GM19238 (cell line): ENCODE results near the gene NLRP3.
"Not testable (repeated sequence)": the region's sequence is repeated elsewhere in the genome, so short reads cannot be mapped to it uniquely, and the experiment has no call there.

Experiments used
- DNase-seq: peaks from one replicate; pipeline ENCODE4 v3.0.0; 2011; ENCODE audit warnings: low spot score; ENCODE audit not compliant: insufficient read length

The NLRP3 gene

DNA sequence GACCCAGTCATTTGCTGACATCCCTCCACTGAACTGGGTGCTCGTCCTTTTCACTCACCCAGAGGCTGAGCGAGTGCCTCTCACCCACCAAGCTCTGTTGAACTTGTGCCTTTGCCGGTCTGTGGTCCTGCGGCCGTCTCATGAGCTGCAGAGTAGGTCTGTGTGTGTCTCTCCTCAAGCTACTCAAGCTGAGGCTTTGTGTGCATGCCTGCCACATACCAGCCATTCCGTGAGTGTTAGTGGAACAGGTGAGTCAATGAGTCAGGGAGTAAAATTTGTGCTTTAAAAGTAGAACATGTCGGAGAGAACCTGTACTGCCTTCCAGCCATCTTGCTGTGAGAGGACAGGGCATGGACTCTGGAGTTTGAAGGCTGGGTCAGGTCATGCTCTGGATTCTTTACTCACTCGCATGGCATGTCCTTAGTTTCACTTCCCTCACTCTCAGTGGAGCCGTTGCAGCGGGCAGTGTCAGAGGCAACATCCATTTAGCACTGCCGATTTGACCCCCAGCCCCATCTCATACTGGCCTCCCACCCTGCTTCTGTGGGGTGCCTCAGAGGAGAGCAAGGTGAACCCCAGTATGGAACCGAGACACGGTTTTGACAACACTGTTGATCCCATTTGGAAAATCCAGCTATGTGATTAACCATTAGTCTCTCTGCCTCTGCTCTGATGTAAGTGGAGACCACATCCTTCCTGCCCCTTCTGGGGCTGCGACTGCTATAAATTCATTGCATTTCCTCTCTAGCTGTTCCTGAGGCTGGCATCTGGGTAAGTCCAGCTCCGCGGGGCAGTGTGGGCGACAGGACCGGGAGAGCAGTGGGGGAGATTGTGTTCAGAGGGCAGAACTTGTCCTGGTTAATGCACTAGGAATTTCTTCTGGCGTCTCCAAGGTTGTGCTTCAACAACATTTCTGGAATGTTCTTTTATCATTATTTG, at the start of gene NLRP3:
NLRP3 (plus strand) TSS at position 751 of the 939 bp plus-strand sequence. CDS start 2,628 bp downstream, outside the sequence.
- DNase-seq = no peak

DNA sequence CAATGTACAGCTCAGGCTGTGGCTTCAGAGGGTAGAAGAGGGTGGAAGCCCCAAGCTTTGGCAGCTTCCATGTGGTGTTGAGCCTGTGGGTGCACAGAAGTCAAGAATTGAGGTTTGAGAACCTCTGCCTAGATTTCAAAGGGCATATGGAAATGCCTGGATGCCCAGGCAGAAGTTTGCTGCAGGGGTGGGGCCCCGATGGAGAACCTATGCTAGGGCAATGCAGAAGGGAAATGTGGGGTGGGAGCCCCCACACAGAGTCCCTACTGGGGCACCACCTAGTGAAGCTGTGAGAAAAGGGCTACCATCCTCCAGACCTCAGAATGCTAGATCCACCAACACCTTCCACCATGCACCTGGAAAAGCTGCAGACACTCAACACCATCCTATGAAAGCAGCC, 49.6 kb upstream of the NLRP3 start:
- DNase-seq = not testable (repeated sequence)

DNA sequence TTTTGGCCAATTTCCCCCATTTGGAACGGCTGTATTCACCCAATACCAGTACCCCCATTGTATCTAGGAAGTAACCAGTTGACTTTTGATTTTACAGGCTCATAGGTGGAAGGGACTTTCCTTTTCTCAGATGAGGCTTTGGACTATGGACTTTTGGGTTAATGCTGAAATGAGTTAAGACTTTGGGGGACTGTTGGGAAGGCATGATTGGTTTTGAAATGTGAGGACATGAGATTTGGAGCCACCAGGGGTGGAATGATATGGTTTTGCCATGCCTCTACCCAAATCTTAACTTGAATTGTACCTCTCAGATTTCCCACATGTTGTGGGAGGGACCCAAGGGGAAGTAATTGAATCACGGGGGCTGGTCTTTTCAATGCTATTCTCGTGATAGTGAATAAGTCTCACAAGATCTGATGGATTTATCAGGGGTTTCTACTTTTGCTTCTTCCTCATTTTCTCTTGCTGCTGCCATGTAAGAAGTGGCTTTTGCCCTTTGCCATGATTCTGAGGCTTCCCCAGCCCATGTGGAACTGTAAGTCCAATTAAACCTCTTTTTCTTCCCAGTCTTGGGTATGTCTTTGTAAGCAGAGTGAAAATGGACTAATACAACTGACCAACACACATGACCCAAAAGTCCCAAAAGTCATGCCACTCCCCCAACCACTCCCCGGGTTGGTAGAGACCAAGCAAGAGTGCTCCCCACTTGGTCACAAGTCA, 48.9 kb upstream of the NLRP3 start:
- no peak for DNase-seq

DNA sequence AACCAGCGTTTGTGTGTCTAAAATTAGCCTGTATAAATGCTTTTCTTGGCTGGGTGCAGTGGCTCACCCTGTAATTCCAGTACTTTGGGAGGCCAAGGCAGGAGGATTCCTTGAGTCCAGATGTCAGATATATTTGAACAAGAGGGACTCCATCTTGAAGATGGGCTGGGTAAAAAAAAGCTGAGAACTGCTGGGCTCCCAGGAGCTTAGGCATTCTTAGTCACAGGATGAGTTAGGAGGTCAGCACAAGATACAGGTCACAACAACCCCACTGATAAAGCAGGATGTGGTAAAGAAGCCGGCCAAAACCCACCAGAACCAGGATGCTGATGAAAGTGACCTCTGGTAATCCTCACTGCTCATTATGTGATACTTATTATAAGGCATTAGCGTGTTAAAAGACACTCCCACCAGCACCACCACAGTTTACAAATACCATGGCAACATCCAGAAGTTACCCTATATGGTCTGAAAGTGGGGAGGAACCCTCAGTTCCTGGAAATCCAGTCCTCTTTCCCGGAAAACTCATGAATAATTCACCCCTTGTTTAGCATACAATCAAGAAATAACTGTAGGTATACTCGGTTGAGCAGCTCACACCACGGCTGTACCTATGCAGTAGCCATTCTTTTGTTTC, 48.1 kb upstream of the NLRP3 start:
- DNase-seq = no peak

DNA sequence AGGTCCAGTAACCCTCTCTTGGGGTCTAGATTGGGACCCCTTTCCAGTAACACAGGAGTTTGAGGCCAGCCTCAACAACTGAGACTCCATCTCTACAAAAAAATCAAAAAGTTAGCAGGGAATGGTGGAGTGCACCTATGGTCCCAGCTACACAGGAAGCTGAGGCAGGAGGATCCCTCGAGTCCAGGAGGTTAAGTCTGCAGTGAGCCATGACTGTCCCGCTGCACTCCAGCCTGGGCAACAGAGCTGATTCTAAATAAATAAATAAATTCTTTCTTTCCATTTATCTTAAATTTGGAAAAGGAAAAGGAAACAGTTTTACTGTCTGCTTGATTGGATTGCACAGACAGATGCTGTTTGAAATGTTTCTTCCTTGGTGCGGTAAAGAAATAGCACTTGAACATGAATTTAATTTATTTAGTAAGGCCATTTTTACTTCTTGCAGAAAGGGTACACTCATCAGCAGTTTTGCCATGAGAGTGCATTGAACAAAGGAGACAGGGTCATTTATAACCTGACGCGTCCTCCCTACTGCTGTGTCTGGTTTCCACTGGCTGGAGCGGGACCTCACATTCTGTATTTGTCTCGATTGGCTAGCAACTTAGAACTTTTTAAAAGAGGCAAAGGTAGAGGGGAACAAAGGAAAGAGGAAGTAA, 47.4 kb upstream of the NLRP3 start:
- no peak for DNase-seq

DNA sequence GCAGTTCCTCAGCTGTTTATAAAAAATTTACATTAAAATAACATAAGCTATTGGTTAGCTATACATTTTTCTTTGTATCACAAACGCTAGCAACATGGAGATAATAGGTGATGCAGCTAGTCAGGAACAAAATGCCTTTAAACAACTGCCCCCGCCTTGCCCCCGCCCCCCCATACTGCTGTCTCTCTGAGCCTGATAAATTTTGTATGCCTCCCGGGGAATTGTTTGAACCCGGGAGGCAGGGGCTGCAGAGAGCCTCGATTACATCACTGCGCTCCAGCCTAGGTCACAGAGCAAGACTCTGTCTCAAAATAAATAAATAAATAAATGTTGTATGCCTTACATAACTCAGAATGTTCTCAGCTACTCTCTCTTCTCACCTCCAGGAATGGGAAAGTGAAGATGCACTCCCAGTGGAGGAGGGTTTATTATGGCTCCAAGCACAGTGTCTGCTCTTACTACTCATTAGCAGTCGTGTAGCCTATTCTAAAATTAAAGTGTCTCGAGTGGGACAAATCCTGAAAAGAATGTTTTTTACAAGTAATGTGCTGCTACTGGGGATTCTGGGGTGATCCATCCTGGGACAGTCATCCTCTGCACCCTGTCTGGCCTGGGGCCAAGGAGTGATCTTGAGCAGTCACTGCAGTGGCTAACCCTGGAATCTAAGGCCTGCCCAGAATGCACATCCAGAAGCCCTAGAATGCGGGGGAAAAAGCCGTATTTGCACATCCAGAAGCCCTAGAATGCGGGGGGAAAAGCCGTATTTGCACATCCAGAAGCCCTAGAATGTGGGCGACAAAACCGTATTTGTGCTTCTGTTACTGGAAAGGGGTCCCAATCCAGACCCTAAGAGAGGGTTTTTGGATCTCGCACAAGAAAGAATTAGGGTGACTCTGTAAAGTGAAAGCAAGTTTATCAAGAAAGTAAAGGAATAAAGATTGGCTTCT, 44.9 kb upstream of the NLRP3 start:
- no peak for DNase-seq

DNA sequence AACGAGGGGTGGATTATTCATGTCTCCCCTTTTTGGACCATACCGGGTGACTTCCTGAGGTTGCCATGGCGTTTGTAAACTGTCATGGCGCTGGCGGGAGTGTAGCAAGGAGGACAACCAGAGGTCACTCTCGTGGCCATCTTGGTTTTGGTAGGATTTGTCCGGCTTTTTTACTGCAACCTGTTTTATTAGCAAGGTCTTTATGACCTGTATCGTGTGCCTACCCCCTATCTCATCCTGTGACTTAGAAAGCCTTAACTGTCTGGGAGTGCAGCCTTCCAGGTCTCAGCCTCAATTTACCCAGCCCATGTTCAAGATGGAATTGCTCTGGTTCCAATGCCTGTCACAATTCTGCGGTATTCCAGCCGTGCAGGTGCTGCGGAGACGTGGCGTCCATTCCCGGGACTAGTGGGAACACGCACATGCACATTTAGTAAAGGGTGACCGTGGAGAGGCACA, 44.1 kb upstream of the NLRP3 start:
- no peak for DNase-seq

DNA sequence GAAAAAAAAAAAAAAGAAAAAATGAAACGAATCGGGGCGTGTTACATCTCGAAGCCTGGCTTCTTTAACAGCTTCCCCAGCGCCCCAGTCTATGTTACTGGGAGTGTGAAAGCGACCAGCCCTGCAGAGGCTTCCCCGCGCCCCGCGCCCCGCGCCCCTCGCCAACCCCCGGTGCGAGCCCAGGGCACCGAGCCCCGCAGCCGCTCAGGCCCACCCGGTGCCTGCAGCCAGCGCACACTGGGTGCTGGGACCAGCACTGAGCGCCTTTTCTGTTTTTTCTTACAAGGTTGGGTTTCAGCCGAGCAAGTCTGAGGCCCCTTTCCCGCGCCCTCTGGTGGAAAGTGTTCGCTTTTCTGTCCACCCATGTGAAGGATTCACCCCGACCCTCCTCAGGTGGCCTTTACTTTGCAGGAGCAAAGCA, 42.2 kb upstream of the NLRP3 start:
- no peak for DNase-seq

DNA sequence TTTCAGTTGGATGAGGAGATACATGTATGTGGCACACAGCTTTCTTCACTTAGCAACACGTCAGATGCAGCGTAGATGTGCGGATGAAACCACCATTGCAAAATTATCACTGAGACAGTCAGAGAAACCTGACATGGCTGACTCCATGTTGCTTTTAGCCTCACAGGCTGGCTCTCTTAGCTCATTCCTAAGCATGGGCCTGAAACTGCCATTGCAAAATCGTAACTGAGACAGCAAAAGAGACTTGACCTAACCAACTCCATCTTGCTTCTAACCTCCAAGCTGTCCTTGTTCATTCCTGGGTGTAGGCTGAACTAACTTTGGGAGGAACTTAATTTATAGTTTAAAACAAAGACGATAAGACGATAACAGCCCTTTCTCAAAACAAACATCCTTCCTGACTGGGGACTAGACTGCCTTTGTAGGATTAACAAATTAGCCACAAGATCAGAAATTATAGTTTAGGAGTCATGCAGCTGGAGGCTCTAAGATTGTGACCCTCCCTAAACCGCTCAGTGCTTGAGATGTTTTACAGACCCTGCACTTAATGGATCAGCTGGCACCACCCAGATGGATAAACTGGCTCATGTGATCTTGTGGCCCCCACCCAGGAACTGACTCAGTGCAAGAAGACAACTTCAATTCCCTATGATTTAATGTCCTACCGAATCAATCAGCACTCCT, 41.2 kb upstream of the NLRP3 start:
- not testable (repeated sequence) for DNase-seq

DNA sequence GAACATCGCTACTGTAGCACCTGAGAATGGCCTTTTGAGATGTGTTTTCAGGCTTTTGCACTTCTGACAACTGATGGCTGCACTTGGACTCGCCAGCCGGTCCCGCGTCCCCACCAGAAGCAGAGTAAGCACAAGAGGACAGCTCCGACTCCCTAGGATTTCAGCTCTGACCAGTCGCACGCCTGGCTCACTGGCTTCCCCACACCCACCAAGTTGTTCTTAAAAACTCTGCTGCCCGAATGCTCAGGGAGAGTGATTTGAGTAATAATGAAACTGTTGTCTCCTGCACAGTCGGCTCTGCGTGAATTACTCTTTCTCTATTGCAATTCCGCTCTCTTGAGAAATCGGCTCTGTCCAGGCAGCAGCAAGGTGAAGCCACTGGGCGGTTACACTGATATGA, 40.2 kb upstream of the NLRP3 start:
- DNase-seq = no peak

DNA sequence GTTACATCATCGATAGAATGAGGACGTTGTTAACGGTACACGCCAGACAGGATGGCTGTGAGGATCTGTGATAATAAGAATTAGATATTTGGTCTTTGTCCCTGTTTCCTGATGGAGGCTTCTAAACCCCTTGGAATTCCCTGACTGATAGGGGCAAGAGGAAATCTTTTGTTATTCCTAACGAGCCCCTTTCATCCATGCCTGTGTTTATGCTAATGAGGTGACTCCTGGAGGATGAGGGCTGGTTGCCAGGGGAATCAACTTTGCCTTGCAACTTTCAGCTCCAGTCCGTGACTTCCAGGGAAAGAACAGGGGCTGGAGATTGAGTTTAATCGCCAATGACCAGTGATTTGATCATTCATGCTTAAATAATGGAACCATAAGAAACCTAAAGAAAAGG, 39.3 kb upstream of the NLRP3 start:
- no peak for DNase-seq

DNA sequence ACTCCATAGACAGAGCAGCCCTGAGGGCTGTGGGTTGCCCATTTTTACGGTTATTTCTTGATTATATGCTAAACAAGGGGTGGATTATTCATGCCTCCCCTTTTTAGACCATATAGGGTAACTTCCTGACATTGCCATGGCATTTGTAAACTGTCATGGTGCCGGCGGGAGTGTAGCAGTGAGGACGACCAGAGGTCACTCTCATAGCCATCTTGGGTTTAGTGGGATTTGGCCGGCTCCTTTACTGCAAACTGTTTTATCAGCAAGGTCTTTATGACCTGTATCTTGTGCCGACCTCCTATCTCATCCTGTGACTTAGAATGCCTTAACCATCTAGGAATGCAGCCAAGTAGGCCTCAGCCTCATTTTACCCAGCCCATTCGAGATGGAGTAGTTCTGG, 38.3 kb upstream of the NLRP3 start:
- DNase-seq = not testable (repeated sequence)

DNA sequence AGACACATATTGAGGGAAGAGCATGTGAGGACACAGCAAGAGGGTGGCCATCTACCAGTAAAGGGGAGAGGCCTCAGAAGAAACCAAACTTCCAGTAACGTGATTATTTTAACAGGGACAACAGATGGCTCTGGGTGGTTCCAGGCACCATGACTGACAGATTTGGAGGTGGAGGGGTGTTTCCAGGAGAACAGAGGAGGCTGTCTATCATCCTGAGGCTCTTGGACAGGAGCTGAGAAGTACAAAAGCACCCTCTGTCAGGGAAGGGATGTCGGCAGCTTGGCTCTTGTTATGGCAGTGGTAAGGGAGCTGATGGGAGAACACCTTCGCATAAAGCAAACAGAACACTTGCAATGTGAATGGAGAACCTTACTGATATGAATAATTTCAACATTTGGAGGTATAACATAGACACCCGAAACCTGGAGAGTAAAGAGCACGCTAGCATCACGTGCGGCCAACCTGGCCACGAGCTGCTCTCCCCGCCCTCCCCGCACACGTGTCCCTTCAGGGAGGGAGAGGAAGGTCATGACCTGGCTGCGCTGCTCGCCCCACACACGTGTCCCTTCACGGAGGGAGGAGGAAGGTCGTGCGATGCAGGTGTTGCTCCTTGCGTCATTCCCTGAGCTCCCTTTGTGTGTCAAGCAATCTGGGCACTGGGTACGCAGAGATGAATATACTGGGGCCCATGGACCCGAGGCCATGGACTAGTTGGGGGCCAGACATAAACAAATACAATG, 37.5 kb upstream of the NLRP3 start:
- DNase-seq = no peak

DNA sequence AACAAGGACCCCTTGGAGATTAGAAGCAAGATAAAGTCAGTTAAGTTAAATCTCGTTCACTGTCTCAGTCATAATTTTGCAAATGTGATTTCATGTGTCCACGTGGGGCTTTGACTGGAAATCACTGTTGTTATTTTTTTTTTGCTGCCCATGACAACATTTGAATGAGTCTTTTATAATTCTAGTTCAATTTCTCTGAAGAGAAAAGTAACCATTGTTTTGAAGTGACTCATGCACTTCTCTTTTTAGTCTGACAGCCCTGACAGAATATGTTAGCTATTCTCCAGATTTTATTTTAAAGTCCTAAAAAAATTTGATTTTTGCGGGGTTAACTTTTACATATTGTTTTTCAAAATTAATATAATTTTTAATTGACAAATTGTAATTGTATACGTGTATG, 30.7 kb upstream of the NLRP3 start:
- no peak for DNase-seq

DNA sequence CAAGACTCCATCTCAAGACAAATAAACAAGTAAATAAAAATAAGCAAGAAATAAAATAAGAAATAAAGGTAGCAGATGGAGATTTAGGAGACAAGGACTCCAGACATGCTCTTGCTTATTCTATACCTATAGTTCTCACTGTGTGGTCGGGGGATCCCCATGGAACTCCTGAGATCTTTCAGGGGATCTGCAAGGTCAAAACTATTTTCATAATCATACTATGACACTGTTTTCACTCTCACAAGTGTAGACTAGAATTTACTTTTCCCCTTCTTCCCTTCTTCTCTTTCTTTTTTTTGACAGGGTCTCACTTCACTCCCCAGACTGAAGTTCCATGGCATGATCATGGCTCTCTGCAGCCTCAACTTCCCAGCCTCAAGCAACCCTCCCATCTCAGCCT, 29.8 kb upstream of the NLRP3 start:
- no peak for DNase-seq

DNA sequence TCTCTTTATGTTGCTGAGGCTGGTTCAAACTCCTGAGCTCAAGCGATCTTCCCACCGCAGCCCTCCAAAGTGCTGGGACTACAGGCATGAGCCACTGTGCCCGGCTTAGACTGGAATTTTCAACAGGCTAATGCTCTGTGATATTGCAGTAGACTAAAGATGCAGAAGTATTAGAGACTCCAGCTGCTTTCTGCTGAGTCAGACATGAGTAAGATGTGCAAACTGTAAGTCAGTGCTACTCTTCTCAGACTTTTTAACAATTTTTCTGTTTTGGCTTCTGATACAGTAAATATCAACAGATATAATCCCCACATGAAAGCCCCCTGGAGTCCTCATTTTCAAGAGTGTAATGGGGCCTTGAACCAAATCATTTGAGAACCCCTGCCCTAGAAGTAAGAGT, 29.3 kb upstream of the NLRP3 start:
- no peak for DNase-seq

DNA sequence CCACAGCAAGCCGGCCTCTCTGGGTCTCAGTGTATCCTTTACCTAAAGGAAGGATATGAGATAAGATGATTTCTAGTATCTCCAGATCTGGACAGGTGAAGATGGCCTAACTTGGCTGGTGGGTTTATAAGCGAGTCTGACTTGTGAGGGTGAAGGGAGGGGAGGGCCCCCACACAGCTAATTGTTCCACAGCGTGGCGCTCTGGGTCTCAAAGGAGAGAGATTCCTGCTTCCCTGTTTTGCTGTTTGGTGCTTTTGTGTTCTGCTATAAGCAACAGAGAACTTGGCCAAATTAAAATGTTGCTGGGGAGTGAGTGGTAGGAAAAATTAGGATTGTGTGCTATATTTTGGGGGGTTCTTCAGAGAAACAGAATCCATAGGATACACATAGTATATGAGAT, 28.9 kb upstream of the NLRP3 start:
- DNase-seq = no peak

DNA sequence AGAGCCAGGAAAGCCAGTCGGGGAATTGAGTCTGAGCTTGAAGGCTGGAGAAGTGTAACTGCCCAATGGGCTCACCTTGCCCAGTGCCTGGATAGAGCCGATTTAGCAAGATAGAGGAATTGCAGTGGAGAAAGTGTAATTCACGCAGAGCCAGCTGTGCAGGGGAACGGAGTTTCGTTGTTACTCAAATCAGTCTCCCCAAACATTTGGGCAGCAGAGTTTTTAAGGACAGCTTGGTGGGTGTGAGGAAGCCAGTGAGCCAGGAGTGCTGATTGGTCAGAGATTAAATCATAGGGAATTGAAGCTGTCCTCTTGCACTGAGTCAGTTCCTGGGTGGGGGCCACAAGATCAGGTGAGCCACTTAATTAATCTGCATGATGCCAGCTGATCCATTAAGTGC, 28.4 kb upstream of the NLRP3 start:
- DNase-seq = no peak
